GM19397 (cell line): ENCODE data around the gene ATP8B3.

Experiments
- ATAC-seq: cut with Tn5 transposase; IDR thresholded peaks from one replicate; pipeline ENCODE4 v1.9.1; 2021; ENCODE audit warnings: mild to moderate bottlenecking, moderate library complexity; ENCODE audit not compliant: unreplicated experiment

ATP8B3 gene

GRCh38 chr19:1758959-1759903, 52.8 kb downstream of the ATP8B3 start:
- ATAC-seq: no peak

DNA sequence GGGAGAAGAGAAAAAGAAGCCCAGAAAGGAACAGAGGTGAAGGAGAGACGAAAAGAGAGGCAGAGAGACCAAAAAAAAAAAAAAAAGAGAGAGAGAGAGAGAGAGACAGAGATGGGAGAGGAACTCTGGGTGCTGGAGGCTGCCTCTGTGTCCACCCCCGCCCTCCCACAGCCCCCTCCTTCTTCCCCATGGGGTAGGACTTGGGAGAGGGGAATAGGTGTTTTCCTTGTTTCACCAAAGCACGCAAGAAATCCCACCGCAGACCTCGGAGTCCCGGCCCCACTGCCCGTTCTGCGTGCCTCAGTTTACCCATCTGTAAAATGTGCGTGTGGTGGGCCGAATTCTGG, 53.9 kb downstream of the ATP8B3 start:
- ATAC-seq: no peak

GRCh38 chr19:1757468-1758230, 54.4 kb downstream of the ATP8B3 start:
- ATAC-seq: no peak

DNA sequence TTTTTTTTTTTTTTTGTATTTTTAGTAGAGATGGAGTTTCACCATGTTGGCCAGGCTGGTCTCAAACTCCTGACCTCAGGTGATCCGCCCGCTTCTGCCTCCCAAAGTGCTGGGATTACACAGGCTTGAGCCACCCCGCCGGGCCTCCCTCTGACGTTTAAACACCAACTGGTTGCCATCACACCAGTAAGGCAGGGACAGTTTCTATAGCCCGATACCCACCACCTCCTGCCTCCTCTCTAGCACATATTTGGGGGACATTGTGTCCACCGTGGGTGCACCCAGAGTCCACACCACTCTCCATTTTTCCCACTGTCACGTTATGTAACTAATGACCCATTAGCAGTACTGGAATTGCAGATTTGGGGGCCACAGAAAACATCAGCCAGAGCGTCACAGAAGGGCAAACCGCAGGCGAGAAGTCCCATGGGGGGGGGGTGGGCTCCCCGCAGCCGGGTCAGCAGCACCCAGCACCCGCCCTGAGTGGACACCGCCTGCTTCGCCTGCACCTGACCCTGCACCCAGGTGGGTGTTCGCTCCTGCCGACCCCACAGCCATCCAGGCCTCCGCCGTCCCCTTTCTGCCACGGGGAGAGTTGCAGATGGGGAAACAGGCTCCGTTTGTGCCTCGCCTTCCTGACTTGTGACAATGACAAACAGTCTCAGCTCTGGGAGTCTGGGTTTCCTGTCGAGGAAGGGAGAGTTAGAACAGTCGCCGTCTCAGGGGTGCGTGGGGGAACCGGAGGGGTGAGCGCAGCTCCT, 55.2 kb downstream of the ATP8B3 start:
- ATAC-seq: no peak

DNA sequence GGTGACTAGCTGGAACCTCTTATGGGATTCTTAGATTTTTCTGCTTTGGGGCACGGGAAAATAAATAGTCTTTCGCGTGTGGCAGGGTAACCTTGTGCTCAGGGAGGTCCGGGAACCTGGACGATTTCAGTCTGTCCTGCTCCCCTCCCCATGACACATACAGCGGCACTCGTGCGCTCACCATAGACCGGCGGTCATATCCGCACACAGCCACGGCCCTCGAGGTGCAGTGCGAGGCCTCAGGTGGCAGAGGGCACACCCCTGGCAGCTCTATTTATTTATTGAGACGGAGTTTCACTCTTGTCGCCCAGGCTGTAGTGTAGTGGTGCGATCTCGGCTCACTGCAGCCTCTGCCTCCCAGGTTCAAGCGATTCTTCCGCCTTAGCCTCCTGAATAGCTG, 55.8 kb downstream of the ATP8B3 start:
- no peak for ATAC-seq

DNA sequence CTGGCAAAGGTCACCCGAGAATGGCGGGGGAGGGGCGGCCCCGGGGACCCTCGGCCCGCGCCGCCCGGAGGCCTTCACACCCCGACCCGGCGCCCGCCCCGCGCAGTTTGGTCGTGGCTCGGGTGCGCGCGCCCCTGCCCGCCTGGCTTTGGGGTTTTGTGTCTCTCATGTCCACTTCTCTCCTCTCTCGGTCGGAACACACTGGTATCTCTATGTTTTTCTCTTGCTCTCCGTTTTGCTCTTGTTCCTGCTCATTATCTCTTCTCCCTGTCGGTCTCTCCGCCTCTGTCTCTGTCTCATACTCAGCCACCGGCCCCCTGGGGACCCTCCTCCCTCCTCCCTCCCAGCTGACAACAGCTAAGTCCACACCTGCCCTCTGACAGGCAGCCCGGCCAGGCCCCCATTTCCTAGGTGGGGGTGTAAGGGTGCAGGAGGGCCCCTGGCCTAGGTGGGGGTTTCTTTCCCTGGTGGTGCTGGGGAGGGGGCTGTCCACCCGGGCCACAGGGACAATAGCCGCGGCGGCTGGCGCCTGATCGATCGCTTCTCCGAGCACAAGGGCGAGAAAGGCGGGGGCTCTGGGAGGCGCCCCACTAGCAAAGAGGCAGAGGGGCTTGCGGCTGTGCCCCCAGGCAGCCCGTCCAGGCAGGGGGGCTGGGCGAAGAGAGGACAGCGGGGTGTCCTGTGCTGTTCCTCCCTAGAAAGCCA, 56.5 kb downstream of the ATP8B3 start:
- ATAC-seq: no peak

- no peak for ATAC-seq
These were observed 57.2 kb downstream of the ATP8B3 start for GRCh38 chr19:1754636-1755466.

DNA sequence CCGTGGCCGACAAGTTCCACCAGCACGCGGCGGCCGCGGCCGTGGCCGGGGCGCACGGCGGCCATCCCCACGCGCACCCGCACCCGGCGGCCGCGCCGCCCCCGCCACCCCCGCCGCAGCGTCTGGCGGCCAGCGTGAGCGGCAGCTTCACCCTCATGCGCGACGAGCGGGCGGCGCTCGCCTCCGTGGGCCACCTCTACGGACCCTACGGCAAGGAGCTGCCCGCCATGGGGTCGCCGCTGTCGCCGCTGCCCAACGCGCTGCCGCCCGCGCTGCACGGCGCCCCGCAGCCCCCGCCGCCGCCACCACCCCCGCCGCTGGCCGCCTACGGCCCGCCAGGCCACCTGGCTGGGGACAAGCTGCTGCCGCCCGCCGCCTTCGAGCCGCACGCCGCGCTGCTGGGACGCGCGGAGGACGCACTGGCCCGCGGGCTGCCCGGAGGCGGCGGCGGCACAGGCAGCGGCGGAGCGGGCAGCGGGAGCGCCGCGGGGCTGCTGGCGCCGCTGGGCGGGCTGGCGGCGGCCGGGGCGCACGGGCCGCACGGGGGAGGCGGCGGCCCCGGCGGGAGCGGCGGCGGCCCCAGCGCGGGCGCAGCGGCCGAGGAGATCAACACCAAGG, 57.9 kb downstream of the ATP8B3 start:
- ATAC-seq: no peak

GRCh38 chr19:1752757-1753728, 59.0 kb downstream of the ATP8B3 start, which contains the start of gene ONECUT3:
ONECUT3 (plus strand) TSS chr19:1753506; CDS start chr19:1753663, 157 bp downstream.
- no peak for ATAC-seq

GRCh38 chr19:1752009-1752756, 59.9 kb downstream of the ATP8B3 start:
- no peak for ATAC-seq

DNA sequence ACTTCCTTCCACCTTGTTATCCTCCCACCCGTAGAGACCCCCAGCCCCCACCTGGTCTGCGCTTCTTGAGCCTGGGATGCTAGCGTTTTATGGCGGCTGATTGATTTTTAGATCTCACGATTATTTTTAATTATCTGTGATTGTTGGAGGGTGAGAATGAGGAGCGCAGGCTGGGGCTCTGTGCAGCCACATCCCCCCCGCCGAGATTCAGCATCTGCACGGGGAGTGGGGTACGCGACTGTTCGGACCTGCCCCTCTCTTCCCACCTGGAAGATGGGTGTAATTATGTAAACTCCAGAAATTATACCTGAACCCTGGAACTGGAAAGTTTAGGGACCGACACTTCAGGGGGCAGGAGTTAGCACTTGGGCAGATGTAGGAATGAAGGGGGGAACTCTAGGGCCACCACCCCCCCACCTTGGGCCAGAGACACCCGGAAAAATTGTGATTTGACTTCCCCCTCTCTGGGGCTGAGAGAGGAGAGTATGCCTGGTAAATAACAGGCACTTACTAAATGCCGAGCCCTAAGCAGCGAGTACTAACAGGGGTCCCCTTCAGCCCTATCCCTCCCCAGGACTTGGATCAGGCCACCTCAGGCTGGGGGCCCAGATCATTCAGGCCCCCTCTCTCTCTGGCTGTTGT, 60.6 kb downstream of the ATP8B3 start:
- no peak for ATAC-seq

DNA sequence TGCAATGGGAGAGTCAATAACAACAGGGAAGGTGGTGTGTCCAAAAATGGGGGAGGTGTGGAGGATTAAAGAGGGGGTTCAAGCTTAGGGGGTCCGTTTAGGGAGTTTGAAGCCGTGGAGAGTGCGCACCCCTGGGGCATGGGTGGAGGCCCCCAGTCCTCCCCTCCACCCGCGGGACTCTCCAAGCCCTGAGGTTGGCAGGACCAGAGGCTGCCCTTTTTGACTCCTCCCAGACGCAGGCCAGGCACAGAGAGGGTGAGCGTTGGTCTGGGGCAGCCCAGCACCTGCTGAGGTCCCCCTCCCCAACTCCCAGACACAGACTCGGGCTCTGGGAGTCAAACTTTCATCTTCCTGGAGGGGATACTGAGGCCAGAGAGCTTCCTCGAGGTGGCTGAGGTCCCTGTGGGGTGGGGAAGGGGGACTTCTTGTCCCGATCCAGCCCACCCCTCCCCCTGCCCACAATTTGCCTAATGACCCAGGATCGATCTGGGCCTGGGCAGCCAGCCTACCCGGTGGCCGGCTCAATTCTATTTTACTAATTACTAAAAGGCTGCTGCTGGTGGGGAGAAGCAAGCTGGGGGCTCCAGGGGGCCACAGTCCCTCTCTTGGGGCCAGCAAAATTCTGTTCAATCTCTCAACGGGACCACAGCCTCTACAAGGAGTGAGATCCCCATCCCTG, 61.6 kb downstream of the ATP8B3 start:
- no peak for ATAC-seq

DNA sequence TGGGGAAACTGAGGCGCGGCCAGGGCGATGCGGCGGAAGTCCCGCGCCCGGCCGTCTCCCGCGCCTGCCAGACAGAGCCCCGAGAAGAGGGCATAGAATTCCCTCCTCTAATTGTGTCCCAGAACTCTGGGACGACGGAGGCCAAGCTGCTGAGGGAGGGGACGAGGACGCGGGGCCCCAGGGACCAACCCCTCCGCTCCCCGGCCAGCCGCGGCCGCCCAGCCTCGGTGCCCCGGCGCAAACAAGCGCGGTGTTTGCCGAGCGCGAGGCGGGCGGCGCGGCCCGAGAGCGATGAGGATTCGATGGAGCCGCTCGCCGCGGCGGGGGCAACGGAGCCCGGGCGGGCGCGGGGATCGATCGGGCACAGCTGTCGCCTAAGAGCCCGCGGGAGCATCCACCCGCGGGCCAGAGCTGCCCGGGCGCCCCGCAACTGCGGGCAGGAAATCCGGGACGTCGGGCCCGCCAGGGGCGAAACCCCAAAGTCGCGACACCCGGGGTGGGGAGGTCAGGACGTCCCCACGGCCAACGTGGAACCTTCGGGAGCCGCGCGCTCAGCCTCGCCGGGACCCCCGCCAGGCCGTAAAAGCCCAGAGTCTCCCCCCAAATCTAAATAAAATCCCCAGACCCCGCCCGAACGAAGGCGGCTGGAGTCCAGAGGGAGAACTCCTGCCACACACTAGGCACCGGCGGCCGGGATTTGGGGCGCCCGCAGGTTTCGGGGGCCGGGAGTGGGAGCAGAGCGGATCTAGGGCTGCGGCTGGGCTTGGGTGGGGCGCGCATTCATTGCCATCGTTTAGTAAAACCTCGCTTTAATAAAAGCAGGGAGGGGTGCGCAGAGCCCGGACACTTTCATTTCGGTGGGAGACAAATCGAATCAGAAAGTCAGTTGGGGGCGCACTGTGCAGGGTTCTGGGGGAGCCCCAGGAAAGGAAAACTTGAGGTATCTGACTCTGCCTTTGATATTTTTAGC, 62.4 kb downstream of the ATP8B3 start:
- no peak for ATAC-seq

DNA sequence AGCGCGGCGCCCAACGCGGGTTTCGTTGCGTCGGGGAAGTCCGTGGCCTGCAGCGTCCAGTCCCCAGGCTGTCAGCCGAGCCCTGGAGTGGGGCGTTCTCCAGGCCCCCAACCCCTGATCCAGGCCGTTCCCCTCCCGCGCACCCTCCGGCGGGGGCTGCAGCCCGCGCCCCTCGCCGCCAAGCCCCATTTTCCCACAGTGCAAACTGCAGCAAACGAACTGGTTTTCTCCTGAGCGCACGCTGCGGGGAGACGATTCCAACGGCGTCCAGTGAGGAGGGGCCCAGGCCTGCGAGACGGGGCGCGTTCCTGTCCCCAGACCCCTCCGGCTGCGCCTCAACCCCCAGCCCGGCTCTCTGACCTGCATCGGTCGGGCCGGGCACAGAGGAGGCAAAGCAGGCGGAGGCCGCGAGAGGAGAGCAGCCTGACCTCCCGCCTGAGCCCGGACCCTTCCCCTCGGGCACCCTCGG, 63.2 kb downstream of the ATP8B3 start:
- ATAC-seq: no peak
